SJCRH30 (cell line): ENCODE measurements around the gene ABCA2. TPM values are rescaled to one million over a fixed set of nuclear protein-coding genes. Genes with fewer than 3 reads are reported as not detected.
"Not testable (repeated sequence)": the region's sequence is repeated elsewhere in the genome, so short reads cannot be mapped to it uniquely, and the experiment has no call there.

ENCODE experiments used
- DNase-seq, 2 experiments: peaks; one replicate each; pipeline ENCODE4 v3.0.0-alpha.2; 2015 to 2020
- H3K27ac ChIP-seq: fragments of 250-450 bp; sonication (Bioruptor Pico); 2 replicates; pipeline ENCODE4 v1.5.1; 2020; ENCODE audit warnings: mild to moderate bottlenecking, moderate library complexity
- H3K27me3 ChIP-seq: fragments of 250-450 bp; sonication (Bioruptor Pico); 2 replicates; pipeline ENCODE4 v1.5.1; 2020; ENCODE audit warnings: mild to moderate bottlenecking, moderate library complexity
- H3K36me3 ChIP-seq: fragments of 250-450 bp; sonication (Bioruptor Pico); 2 replicates; pipeline ENCODE4 v1.5.1; 2020; ENCODE audit warnings: mild to moderate bottlenecking, moderate library complexity
- H3K4me1 ChIP-seq: fragments of 250-450 bp; sonication (Bioruptor Pico); 2 replicates; pipeline ENCODE4 v1.5.1; 2020; ENCODE audit warnings: mild to moderate bottlenecking, moderate library complexity
- H3K4me3 ChIP-seq: fragments of 250-450 bp; sonication (Bioruptor Pico); 2 replicates; pipeline ENCODE4 v1.5.1; 2020; ENCODE audit warnings: mild to moderate bottlenecking, moderate library complexity
- H3K9me3 ChIP-seq: fragments of 250-450 bp; sonication (Bioruptor Pico); replicated peaks from 2 replicates; pipeline ENCODE4 v1.5.1; 2020; ENCODE audit warnings: mild to moderate bottlenecking, moderate library complexity
- total RNA-seq: library from RNA; depleted of rRNA; stranded (reverse); fragments of >200 nt; shearing (Covaris generic); gene quantifications from 2 replicates; pipeline ENCODE4 v1.2.3, GENCODE V29; 2014

Gene ABCA2
- total RNA-seq, 1 experiment from 2014 or later = 4.0 TPM

- 0 out of 2 replicates have a peak, but pooled peaks cover 5% of the 10 kb centered on the region for H3K27me3 ChIP-seq
- H3K4me1 ChIP-seq = no peaks in the 10 kb centered on the region
These were observed 6.1 kb upstream of the ABCA2 start for GRCh38 chr9:137034039-137034708.

DNA sequence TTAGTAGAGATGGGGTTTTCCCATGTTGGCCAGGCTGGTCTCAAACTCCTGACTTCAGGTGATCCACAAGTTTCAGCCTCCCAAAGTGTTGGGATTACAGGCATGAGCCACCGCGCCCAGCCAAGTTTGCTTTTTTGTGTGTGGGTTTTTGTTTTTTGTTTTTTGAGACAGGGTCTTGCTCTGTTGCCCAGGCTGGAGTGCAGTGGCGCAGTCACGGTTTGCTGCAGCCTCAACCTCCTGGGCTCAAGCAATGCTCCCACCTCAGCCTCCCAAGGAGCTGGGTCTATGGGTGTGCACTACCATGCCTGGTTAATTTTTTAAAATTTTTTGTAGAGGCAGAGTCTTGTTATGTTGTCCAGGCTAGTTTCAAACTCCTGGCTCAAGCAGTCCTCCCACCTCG lies 5.4 kb upstream of the ABCA2 start:
- not testable (repeated sequence) for H3K9me3 ChIP-seq, H3K4me1 ChIP-seq, H3K36me3 ChIP-seq, DNase-seq, H3K27ac ChIP-seq, H3K27me3 ChIP-seq, H3K4me3 ChIP-seq

More at GRCh38 chr9:137034039-137034708, 6.1 kb upstream of the ABCA2 start:
- H3K9me3 ChIP-seq = no peaks in the 10 kb centered on the region
- H3K36me3 ChIP-seq = no peaks in the 10 kb centered on the region
- no peak overlapping the region for H3K27ac ChIP-seq
- DNase-seq = no peak
- no peak overlapping the region for H3K4me3 ChIP-seq

GRCh38 chr9:137032858-137033257 lies 4.8 kb upstream of the ABCA2 start:
- no peak overlapping the region for H3K27ac ChIP-seq
- peaks cover 5% of the 10 kb centered on the region; the same call in 1 of the 2 replicates for H3K27me3 ChIP-seq
- H3K9me3 ChIP-seq = no peaks in the 10 kb centered on the region

GRCh38 chr9:137031904-137032640 lies 4.0 kb upstream of the ABCA2 start, which contains the start of gene FUT7:
FUT7 (minus strand) TSS chr9:137032088; CDS start chr9:137031991, 97 bp downstream.
- no peak for DNase-seq
- H3K9me3 ChIP-seq = no peaks in the 10 kb centered on the region
- no peak within 1 kb of the TSS for H3K4me3 ChIP-seq
- no peak within 1 kb of the TSS for H3K27ac ChIP-seq
- H3K4me1 ChIP-seq = peaks cover 3% of the 10 kb centered on the region; the same call in 1 of the 2 replicates
- peaks cover 10% of the 10 kb centered on the region; the same call in 1 of the 2 replicates for H3K27me3 ChIP-seq
- no peaks in the 10 kb centered on the region for H3K36me3 ChIP-seq

More at GRCh38 chr9:137032858-137033257, 4.8 kb upstream of the ABCA2 start:
- no peak for DNase-seq
- Histone ChIP-seq H3K36me3 (no peaks in the 10 kb centered on the region), H3K4me3 (no peak overlapping the region), H3K4me1 (peaks cover 3% of the 10 kb centered on the region; the same call in 1 of the 2 replicates)

DNA sequence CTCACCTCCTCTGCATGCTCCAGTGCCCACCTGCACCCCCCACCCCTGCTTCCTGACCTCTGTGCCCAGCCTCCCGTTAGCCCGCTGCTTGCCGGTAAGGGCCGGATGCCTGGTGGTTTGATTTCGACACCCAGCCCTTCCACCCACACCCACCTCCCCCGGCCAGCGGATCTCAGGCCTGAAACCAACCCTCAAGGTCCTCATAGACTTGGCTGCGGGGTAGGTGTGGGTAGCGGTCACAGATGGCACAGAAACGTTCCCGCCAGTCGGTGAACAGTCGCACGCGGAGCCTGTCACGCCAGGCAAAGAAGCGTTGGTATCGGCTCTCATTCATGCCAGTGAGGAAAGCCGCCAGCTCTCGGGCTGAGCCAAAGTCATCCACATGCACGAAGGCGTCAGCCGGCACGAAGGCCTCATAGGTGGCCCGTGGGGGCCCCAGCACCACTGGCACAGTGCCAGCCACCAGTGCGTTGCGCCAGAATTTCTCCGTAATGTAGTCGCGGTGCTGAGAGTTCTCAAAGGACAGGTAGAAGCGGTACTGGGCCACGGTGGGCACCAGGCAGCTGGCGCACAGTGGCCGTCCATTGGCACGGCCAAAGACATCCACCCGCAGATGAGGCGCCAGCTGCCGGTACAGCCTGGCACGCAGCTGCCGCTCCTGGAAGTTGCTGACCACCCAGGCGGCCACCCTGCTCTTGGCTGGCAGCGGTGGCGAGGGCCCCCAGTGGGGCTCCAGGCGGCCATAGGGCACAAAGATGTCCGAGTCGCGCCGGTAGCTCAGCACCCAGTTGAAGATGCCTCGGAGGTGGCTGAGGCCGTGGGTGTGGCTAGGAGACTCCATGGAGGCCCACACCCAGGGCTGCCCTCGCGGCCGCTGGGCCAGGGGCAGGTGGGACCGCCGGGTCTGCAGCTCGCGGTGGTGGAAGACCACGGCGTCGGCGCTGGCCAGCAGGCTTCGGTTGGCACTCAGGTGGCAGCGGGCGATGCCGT lies 2.8 kb upstream of the ABCA2 start:
- Histone ChIP-seq H3K4me3 (no peak overlapping the region), H3K27me3 (peaks cover 13% of the 10 kb centered on the region; the same call in 1 of the 2 replicates), H3K4me1 (peaks cover 6% of the 10 kb centered on the region; the same call in 1 of the 2 replicates)

GRCh38 chr9:137030006-137030405 lies 2.0 kb upstream of the ABCA2 start:
- Histone ChIP-seq H3K9me3 (no peaks in the 10 kb centered on the region), H3K4me1 (peaks cover 15% of the 10 kb centered on the region), H3K27ac (no peak overlapping the region), H3K36me3 (no peaks in the 10 kb centered on the region), H3K4me3 (no peak overlapping the region), H3K27me3 (peaks cover 18% of the 10 kb centered on the region)
- no peak for DNase-seq

More for the DNA sequence above, 2.8 kb upstream of the ABCA2 start:
- H3K9me3 ChIP-seq = no peaks in the 10 kb centered on the region
- H3K36me3 ChIP-seq = no peaks in the 10 kb centered on the region
- no peak overlapping the region for H3K27ac ChIP-seq
- DNase-seq = no peak

- Histone ChIP-seq H3K4me1 (peaks cover 18% of the 10 kb centered on the region), H3K36me3 (no peaks in the 10 kb centered on the region), H3K9me3 (no peaks in the 10 kb centered on the region), H3K27me3 (peaks cover 18% of the 10 kb centered on the region), H3K27ac (no peak overlapping the region), H3K4me3 (no peak overlapping the region)
- DNase-seq = peak; percentile 81 to 87
These were observed 1.3 kb upstream of the ABCA2 start for GRCh38 chr9:137029058-137029936.

GRCh38 chr9:137028263-137029057 lies 423 bp upstream of the ABCA2 start:
- Histone ChIP-seq H3K4me1 (peaks cover 26% of the 10 kb centered on the region), H3K27ac (no peak overlapping the region), H3K27me3 (peaks cover 18% of the 10 kb centered on the region), H3K9me3 (no peaks in the 10 kb centered on the region), H3K36me3 (no peaks in the 10 kb centered on the region), H3K4me3 (peak overlapping the region; percentile 48)
- DNase-seq = peak; percentile 57 to 69

GRCh38 chr9:137026828-137027227 lies 1.2 kb downstream of the ABCA2 start:
- H3K27ac ChIP-seq = no peak overlapping the region
- H3K4me3 ChIP-seq = no peak overlapping the region
- no peak for DNase-seq

GRCh38 chr9:137026384-137026783 lies 1.7 kb downstream of the ABCA2 start:
- no peaks in the 10 kb centered on the region for H3K36me3 ChIP-seq
- peaks cover 14% of the 10 kb centered on the region for H3K27me3 ChIP-seq
- H3K4me1 ChIP-seq = peaks cover 33% of the 10 kb centered on the region
- no peak for DNase-seq
- H3K4me3 ChIP-seq = no peak overlapping the region
- H3K27ac ChIP-seq = no peak overlapping the region
- H3K9me3 ChIP-seq = no peaks in the 10 kb centered on the region

More at GRCh38 chr9:137026828-137027227, 1.2 kb downstream of the ABCA2 start:
- H3K4me1 ChIP-seq = peaks cover 33% of the 10 kb centered on the region
- H3K27me3 ChIP-seq = peaks cover 14% of the 10 kb centered on the region
- no peaks in the 10 kb centered on the region for H3K36me3 ChIP-seq
- no peaks in the 10 kb centered on the region for H3K9me3 ChIP-seq

DNA sequence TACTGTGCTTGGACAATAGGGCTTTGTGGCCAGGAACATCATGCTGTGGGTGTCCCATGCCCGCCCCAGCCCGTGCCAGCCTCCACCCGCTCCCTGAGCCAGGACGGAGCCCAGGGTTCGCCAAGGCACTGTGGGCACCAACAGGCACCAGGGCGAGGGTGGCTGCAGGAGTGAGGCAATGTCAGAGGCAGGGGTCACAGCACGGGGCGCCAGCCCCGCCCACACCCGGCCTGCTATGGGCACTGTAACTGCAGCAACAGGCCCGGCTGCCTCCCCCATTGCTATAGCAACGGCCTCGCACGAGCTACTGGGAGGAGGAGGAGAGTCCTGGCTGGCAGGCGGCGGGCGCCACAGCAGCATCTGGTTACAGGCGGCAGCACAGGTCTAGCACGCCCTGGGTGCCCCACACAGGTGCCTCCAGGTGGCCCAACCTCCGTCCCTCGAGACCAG lies 2.5 kb downstream of the ABCA2 start:
- peaks cover 14% of the 10 kb centered on the region for H3K27me3 ChIP-seq
- no peaks in the 10 kb centered on the region for H3K36me3 ChIP-seq
- no peaks in the 10 kb centered on the region for H3K9me3 ChIP-seq
- H3K4me3 ChIP-seq = no peak overlapping the region
- no peak overlapping the region for H3K27ac ChIP-seq
- H3K4me1 ChIP-seq = peaks cover 33% of the 10 kb centered on the region
- peak; percentile 66 to 74 for DNase-seq

DNA sequence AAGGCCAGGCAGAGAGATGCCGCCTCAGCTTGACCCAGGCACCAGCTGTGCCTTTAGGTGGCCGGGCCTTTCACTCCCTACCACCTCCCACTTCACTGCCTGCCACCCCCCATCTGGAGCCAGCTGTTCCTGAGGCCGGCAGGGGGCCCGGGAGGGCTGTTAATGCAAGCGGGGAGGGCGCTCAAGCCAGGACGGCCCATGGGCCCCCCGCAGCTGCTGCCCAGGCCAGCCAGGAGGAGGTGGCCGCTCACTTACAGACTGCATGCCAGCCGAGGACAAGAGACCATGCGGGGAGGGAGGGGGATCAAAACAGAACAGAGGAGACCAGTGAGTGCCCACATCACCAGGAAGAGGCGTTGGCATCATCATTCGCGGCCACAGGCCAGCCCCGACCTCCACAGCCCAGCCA lies 4.5 kb downstream of the ABCA2 start:
- Histone ChIP-seq H3K9me3 (no peaks in the 10 kb centered on the region), H3K4me1 (peaks cover 32% of the 10 kb centered on the region), H3K27ac (no peak overlapping the region), H3K4me3 (no peak overlapping the region), H3K36me3 (no peaks in the 10 kb centered on the region), H3K27me3 (peaks cover 14% of the 10 kb centered on the region)
- peak; percentile 88 to 89 for DNase-seq

GRCh38 chr9:137023157-137023556 lies 4.9 kb downstream of the ABCA2 start:
- Histone ChIP-seq H3K4me1 (peaks cover 30% of the 10 kb centered on the region), H3K4me3 (no peak overlapping the region), H3K27me3 (peaks cover 14% of the 10 kb centered on the region), H3K36me3 (no peaks in the 10 kb centered on the region), H3K27ac (no peak overlapping the region), H3K9me3 (no peaks in the 10 kb centered on the region)
- DNase-seq = no peak
